HepG2 (cell line): ENCODE results near the gene TUBA1C.

Source experiments
- ATF3 ChIP-seq: sonication (generic); formaldehyde crosslinking; IDR thresholded peaks from 2 replicates; pipeline ENCODE4 v1.4.0; 2020; ENCODE audit warnings: missing genetic modification reagents
- ATF5 ChIP-seq: sonication (generic); formaldehyde crosslinking; IDR thresholded peaks from 2 replicates; pipeline ENCODE4 v1.4.0; 2020; ENCODE audit warnings: mild to moderate bottlenecking, low read depth, missing genetic modification reagents
- CTCF ChIP-seq: sonication (generic); formaldehyde crosslinking; IDR thresholded peaks from 2 replicates; pipeline ENCODE4 v1.5.0; 2020; ENCODE audit warnings: mild to moderate bottlenecking, missing genetic modification reagents, moderate library complexity
- FOXJ3 ChIP-seq: sonication (generic); formaldehyde crosslinking; IDR thresholded peaks from 2 replicates; pipeline ENCODE4 v1.4.0; 2020; ENCODE audit warnings: missing genetic modification reagents, mild to moderate bottlenecking, borderline replicate concordance
- NFIC ChIP-seq: IDR thresholded peaks from 2 replicates; pipeline ENCODE4 v1.6.1; 2012; ENCODE audit warnings: mild to moderate bottlenecking, low read length, inconsistent platforms
- POGZ ChIP-seq: sonication (generic); formaldehyde crosslinking; IDR thresholded peaks from 2 replicates; pipeline ENCODE4 v1.4.0; 2020; ENCODE audit warnings: mild to moderate bottlenecking, missing genetic modification reagents
- SIX4 ChIP-seq: sonication (generic); formaldehyde crosslinking; IDR thresholded peaks from 2 replicates; pipeline ENCODE4 v1.4.0; 2020; ENCODE audit warnings: missing genetic modification reagents
- ZNF256 ChIP-seq: sonication (generic); formaldehyde crosslinking; conservative IDR thresholded peaks from 2 replicates; pipeline ENCODE4 v1.4.0; 2020; ENCODE audit warnings: missing genetic modification reagents
- ZNF788 ChIP-seq: sonication (generic); formaldehyde crosslinking; IDR thresholded peaks from 2 replicates; pipeline ENCODE4 v1.5.0; 2020; ENCODE audit warnings: mild to moderate bottlenecking, missing genetic modification reagents, borderline replicate concordance

GRCh38 chr12:49223122-49223521 lies 41.8 kb upstream of the TUBA1C start:
- no peak for TF ChIP-seq ATF3
- TF ChIP-seq ZNF788, result no peak
- TF ChIP-seq FOXJ3, result no peak
- TF ChIP-seq NFIC, result no peak
- no peak for TF ChIP-seq CTCF (CRISPR knock-in tag)
- no peak for TF ChIP-seq POGZ (CRISPR knock-in tag)
- TF ChIP-seq ZNF256 (CRISPR knock-in tag), result no peak
- TF ChIP-seq SIX4, result no peak
- no peak for TF ChIP-seq ATF5
